ENCODE data around the gene LEPROT. TPM values are rescaled to one million over a fixed set of nuclear protein-coding genes. Genes with fewer than 3 reads are reported as not detected.

Gene LEPROT
- total and polyA plus RNA-seq, 10 of the 15 experiments (the other 5 are each of a cell fraction or from before 2014, with no cell fraction given): 14.9 to 38.1 (median 17.4) TPM

DNA sequence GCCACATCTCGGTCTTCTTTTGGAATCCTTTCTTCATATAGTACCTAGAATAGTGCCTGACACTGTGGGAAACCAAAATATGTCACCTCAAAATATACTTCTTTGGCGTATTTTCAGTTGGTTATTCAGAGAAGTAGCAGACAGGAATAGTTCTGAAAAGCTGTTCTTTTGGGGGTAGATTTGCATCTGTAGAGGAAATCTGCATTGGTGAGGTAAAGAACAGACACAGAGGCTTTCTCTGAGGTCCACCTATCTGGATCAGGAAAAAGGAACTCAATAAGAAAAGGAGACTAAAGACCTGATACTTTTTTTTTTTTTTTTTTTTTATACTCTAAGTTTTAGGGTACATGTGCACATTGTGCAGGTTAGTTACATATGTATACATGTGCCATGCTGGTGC, 23.2 kb downstream of the LEPROT start:
- no peak overlapping the region for H3K4me2 ChIP-seq (ENCODE audit: control insufficient read depth, insufficient read depth)
- H3K36me3 ChIP-seq (ENCODE audit: control insufficient read depth in 2 of 2, insufficient read depth in 2 of 2, low read length in 1 of 2): no peaks in the 10 kb centered on the region
- no peak for FAIRE-seq
- no peak overlapping the region for H3K27ac ChIP-seq (ENCODE audit: control insufficient read depth, insufficient read depth)
- H2AFZ ChIP-seq (ENCODE audit: control insufficient read depth, low read depth, low read length): no peak overlapping the region
- no peaks in the 10 kb centered on the region for H4K20me1 ChIP-seq (ENCODE audit: control insufficient read depth, insufficient read depth)
- no peaks in the 10 kb centered on the region for H3K79me2 ChIP-seq (ENCODE audit: control insufficient read depth, insufficient read depth, low read length)
- WGBS (ENCODE audit: insufficient coverage, insufficient replicate concordance, low lambda C conversion rate, missing lambda C conversion rate): 15% methylated on average over 2 of the region's 2 CpGs
- in situ Hi-C loops (cut with MboI) (no loop called here), intact Hi-C loops (cut with micrococcal nuclease; ENCODE audit: unreplicated experiment) (no loop called here)
- H3K9me3 ChIP-seq (replicated peaks; ENCODE audit: control insufficient read depth, insufficient read depth, low read length): no peaks in the 10 kb centered on the region
- H3K4me1 ChIP-seq (ENCODE audit: control insufficient read depth, insufficient read depth, low read length): no peaks in the 10 kb centered on the region
- H3K9ac ChIP-seq (ENCODE audit: control insufficient read depth, insufficient read depth, low read length): no peak overlapping the region
- ChIA-PET CTCF (interaction anchor here (1.8 kb wide), 1 partner anchor 16 kb away, joined by 5 read pairs; no protein-coding TSS in a partner anchor), SMC1A (ENCODE audit: uncharacterized antibody, unreplicated experiment) (no interaction called here), POLR2A (no interaction called here), RAD21 (ENCODE audit: unreplicated experiment) (no interaction called here)
- no TSS peak for BruUV-seq (replicated peaks)
- DNase-seq (ENCODE audit: low read depth, low spot score): no peak
- H3K27me3 ChIP-seq (replicated peaks in 1 of 2; ENCODE audit: control insufficient read depth in 2 of 2, insufficient read depth in 2 of 2, low read length in 1 of 2): no peaks in the 10 kb centered on the region
- no peak overlapping the region for H3K4me3 ChIP-seq
- ATAC-seq: no peak
- no peak for TF ChIP-seq ZBED1 (IDR thresholded peaks at IDR 0.05; ENCODE audit: borderline replicate concordance)
- no peak for TF ChIP-seq SREBF2 (IDR thresholded peaks at IDR 0.05; ENCODE audit: low read length)
- TF ChIP-seq, protein P1, sequence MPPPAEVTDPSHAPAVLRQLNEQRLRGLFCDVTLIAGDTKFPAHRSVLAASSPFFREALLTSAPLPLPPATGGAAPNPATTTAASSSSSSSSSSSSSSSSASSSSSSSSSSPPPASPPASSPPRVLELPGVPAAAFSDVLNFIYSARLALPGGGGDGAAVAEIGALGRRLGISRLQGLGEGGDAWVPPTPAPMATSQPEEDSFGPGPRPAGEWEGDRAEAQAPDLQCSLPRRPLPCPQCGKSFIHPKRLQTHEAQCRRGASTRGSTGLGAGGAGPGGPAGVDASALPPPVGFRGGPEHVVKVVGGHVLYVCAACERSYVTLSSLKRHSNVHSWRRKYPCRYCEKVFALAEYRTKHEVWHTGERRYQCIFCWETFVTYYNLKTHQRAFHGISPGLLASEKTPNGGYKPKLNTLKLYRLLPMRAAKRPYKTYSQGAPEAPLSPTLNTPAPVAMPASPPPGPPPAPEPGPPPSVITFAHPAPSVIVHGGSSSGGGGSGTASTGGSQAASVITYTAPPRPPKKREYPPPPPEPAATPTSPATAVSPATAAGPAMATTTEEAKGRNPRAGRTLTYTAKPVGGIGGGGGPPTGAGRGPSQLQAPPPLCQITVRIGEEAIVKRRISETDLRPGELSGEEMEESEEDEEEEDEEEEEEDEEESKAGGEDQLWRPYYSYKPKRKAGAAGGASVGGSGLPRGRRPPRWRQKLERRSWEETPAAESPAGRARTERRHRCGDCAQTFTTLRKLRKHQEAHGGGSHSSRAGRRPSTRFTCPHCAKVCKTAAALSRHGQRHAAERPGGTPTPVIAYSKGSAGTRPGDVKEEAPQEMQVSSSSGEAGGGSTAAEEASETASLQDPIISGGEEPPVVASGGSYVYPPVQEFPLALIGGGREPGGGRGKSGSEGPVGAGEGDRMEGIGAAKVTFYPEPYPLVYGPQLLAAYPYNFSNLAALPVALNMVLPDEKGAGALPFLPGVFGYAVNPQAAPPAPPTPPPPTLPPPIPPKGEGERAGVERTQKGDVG (CRISPR knock-in tag; IDR thresholded peaks at IDR 0.05): no peak
- TF ChIP-seq, protein P2, sequence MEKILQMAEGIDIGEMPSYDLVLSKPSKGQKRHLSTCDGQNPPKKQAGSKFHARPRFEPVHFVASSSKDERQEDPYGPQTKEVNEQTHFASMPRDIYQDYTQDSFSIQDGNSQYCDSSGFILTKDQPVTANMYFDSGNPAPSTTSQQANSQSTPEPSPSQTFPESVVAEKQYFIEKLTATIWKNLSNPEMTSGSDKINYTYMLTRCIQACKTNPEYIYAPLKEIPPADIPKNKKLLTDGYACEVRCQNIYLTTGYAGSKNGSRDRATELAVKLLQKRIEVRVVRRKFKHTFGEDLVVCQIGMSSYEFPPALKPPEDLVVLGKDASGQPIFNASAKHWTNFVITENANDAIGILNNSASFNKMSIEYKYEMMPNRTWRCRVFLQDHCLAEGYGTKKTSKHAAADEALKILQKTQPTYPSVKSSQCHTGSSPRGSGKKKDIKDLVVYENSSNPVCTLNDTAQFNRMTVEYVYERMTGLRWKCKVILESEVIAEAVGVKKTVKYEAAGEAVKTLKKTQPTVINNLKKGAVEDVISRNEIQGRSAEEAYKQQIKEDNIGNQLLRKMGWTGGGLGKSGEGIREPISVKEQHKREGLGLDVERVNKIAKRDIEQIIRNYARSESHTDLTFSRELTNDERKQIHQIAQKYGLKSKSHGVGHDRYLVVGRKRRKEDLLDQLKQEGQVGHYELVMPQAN (conservative IDR thresholded peaks at IDR 0.05): no peak
- TF ChIP-seq, protein P3, sequence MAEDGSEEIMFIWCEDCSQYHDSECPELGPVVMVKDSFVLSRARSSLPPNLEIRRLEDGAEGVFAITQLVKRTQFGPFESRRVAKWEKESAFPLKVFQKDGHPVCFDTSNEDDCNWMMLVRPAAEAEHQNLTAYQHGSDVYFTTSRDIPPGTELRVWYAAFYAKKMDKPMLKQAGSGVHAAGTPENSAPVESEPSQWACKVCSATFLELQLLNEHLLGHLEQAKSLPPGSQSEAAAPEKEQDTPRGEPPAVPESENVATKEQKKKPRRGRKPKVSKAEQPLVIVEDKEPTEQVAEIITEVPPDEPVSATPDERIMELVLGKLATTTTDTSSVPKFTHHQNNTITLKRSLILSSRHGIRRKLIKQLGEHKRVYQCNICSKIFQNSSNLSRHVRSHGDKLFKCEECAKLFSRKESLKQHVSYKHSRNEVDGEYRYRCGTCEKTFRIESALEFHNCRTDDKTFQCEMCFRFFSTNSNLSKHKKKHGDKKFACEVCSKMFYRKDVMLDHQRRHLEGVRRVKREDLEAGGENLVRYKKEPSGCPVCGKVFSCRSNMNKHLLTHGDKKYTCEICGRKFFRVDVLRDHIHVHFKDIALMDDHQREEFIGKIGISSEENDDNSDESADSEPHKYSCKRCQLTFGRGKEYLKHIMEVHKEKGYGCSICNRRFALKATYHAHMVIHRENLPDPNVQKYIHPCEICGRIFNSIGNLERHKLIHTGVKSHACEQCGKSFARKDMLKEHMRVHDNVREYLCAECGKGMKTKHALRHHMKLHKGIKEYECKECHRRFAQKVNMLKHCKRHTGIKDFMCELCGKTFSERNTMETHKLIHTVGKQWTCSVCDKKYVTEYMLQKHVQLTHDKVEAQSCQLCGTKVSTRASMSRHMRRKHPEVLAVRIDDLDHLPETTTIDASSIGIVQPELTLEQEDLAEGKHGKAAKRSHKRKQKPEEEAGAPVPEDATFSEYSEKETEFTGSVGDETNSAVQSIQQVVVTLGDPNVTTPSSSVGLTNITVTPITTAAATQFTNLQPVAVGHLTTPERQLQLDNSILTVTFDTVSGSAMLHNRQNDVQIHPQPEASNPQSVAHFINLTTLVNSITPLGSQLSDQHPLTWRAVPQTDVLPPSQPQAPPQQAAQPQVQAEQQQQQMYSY (CRISPR knock-in tag; IDR thresholded peaks at IDR 0.05): no peak
- TF ChIP-seq MTA3 (IDR thresholded peaks at IDR 0.05; ENCODE audit: borderline replicate concordance, low read length): no peak
- TF ChIP-seq SMC3 (IDR thresholded peaks at IDR 0.05; ENCODE audit: borderline replicate concordance, low read length): no peak
- TF ChIP-seq RELA (IDR thresholded peaks at IDR 0.05; ENCODE audit: borderline replicate concordance, partially characterized antibody): no peak
- TF ChIP-seq BHLHE40 (IDR thresholded peaks at IDR 0.05; ENCODE audit: borderline replicate concordance in 1 of 2, low read depth in 2 of 2, low read length in 1 of 2): no peak
- TF ChIP-seq ZNF217 (IDR thresholded peaks at IDR 0.05): no peak
- no peak for TF ChIP-seq SUPT20H (IDR thresholded peaks at IDR 0.05; ENCODE audit: borderline replicate concordance, control insufficient read depth, low read depth, low read length)
- no peak for TF ChIP-seq CREB1 (IDR thresholded peaks at IDR 0.05; ENCODE audit: low read depth)
- TF ChIP-seq RFX5 (IDR thresholded peaks at IDR 0.05; ENCODE audit: low read depth, low read length): no peak
- no peak for TF ChIP-seq NR2C2 (IDR thresholded peaks at IDR 0.05; ENCODE audit: borderline replicate concordance, control insufficient read depth, insufficient read length, low read depth)
- TF ChIP-seq FOS (IDR thresholded peaks at IDR 0.05; ENCODE audit: borderline replicate concordance, extremely low read depth, insufficient read length): no peak
- TF ChIP-seq KDM1A (IDR thresholded peaks at IDR 0.05; ENCODE audit: borderline replicate concordance): no peak
- no peak for TF ChIP-seq EGR1 (IDR thresholded peaks at IDR 0.05; ENCODE audit: borderline replicate concordance in 1 of 2, low read depth in 2 of 2, low read length in 2 of 2)
